NCI-H1092 (cell line): ENCODE results near the gene PICALM.

Experiments used
- DNase-seq: peaks from one replicate; lab custom pipeline; 2025; lab: John Stamatoyannopoulos, UW

The PICALM gene

DNA sequence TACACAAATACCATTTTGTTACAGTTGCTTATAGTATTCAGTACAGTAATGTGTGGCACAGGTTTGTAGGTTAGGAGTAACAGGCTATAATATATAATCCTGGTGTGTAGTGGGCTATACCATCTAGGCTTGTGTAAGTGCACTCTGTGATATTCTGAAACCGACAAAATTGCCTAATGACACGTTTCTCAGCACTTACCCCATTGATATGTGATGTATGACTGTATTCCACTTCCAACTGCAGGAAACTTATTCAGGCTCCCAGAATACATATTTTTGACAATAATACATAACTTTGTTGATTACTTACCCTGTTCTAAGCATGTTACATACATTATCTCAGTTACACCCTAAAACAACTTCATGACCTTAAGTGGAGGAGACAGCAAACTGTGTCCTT, 5.1 kb upstream of the PICALM start:
- DNase-seq = no peak

DNA sequence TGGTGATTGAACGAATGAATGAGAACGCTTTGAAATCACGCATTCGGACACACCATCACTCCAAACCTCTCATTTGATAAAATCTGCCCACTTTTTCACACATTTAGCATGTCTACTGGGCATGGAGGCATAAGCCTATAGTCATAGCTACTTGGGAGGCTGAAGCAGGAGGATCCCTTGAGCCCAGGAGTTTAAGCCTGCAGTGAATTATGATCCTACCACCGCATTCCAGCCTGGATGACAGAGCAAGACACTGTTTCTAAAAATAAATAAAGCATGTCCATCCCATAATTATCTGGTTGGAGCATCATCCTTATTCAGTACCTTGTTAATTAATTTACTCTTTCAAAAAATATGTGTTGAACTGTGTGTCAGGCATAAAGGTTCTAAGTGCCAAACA, 3.3 kb upstream of the PICALM start:
- DNase-seq = no peak

DNA sequence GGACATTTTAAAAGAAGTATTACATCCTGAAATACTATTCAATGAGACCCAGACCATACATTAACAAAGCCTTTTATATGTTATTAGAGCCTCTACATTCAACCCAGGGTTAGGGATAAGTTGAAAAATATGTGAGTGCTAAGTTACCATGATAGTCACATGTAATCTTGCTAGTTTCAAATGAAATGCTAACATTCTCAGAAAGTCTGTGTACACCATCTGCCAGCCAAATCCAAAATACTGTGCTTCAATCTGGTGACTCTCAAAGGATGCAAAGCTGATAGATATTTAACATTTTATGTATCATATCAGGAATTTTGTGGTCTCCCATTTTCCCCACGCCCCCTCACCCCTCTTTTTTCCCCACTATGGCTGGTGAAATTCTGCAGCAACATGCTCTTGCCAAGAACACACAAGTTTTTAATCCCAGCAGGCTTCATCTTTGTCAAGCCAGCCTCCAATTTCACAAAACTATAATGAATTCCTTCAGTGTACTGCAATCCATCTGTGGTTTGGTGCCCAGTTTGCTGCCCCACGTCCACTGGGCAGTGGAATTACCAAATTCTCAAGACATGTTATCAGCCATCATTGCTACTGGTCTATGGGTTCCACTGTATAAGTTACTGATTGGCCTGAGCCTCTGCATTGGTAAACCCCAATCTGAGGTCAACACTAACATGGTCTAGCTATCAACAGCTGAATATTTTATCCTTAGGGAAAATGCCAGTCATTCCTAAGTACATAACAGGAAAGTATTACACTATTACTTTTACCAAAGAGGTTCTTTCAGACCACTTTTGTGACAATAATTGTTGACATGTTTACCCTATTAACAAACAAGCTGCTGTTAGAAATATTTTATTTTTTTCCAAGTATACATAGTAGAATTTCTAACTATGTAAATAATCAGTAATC, 1.5 kb upstream of the PICALM start:
- DNase-seq = no peak

DNA sequence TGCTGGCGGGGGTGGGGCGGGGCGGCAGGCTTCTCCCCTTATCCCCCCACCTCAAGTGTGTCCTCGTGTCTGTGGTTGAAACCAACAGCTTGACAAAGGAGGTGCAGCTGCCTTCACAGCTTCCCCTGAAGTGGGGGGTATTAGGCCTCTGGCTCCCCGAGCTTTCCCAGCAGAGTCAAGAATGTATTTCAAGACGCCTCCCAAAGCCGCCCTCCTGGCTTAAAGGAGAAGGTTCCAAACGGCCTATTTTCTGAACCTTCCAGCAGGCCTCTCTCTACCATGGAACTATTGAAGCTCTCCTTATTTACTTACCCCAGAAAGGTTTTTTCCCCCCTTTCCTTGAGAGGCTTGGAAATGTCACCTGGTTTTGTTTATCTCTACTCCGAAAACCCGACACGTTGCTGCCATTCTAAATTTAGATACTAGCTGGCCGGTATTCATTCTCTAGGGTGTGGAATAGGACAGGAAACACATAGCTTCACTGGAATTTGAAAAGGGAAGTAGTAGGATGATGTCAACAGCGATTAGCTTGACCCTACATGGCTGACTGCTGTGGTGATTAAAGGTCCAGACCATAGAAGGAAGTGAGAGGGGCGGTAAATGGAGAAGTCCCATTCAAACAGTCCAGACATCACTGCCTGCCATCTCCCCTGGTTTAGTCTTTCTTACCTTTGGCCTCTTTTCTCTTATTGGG, 671 bp upstream of the PICALM start:
- no peak for DNase-seq

DNA sequence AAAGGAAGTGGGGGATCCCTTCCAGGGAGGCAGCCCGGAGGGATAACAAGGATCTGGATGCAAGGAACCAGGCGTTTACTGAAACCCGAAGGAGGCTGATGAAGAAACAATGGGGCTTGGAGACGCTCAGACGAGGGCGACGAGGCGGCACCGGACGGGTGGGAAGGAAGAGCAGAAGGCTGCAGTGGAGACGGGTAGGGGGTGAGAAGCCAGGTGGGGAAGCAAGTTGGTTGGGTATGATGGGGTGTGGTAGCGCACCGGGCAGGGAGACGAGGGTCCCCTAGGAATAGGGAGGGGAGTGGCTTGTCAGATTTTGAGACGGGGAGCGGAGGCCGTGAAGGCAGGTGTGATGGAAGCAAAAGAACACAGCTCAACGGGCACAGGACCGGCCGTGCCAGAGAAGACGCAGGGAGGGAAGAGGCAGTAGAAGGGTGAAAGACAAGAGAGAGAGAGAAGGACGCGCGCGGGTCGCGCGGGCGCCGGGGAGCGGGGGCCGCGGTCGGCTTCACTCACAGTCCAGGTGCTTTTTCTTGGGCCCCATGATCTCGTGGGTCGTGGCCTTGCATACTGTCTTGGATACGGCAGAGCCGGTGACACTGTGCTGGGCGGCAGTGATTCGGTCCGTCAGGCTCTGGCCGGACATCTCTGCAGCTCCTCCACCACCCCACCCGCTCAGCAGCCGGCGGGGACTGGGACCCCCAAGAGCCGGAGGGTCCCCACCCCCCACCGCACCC, 579 bp downstream of the PICALM start:
- peak; percentile 22 for DNase-seq

DNA sequence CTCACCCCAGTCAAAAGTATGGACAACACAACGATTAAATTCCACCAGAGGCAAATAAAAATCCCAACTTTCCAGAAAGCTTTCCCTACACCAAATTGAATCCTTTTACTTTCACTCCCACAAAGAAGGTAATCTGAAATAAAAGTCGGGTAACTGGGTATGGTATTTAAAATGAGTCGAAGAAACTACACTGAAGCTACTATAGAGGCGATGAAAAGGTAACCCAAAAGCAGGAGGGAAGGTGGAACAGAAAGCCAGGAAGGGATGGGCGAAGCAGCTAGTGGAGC, 1.1 kb downstream of the PICALM start:
- DNase-seq = no peak

DNA sequence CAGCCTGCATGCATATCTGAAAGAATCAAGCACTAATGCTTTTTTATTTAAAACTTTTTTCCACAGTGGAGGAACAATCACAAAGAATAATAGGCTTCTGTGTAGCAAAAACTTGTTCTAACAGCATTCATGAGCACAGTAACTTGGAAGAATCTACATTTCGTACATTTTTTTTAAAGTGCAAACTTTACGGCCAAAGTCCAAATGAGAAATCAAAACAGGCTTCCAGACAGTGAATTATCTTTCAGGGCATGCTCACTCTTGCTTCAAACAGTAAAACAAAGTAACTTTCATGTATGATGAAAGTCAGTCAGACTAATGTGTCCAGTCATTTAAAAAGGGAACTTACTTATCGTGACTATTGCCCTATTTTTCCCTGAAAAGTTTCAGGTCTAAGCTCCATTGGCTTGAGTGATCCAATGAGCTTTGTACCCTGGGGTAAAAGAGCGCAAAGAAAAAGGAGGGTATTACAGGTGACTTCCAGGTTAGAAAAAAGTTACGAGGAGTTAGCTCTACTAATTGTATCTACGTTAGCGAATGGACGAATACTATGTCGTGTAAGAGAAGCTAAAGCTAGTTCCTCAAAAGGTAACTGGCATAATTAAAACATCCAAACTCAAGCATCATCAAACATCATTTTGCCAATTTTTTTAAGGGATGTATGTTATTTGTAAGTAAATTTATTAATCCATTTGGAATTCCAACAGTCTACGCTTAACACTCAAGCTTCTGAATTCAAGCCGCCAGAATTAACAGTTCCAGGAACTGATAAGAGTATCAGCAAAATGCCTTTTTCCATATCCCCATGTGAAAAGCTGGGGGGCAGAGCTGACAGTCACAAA, 1.7 kb downstream of the PICALM start:
- no peak for DNase-seq

DNA sequence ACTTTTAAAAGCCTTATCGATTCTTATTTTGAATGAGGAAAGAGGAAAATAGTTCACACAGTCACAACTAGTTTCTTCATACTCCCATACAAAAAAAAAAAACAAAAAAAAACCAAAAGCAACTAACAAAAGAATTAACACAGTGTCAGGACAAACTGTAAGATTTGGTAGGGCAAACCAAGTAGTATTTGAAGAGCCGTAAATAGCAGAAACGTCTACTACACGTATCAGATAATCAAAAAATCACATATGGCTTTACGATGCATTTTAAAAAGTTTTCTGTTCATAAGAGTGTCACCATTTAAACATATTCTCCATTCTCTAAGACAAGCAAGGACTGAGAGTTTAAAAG, 2.3 kb downstream of the PICALM start:
- DNase-seq = no peak

DNA sequence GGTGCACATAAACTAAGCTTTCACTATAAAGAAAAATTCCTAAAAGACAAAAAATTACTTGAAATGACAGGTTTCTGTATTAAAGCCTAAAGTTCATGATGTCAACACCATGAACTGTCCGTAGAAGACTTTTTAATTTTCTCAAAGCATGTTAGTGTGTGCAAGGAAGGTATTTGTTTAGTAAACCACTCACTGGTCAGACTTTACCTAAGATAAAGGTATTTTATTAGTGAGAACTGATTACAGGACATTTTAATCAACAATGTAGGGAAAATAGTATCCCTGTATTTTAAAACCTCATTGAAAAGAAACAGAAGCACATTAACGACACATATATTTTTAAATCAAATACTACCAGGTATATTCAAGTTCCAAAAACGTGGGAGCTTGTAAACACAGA, 2.9 kb downstream of the PICALM start:
- no peak for DNase-seq

DNA sequence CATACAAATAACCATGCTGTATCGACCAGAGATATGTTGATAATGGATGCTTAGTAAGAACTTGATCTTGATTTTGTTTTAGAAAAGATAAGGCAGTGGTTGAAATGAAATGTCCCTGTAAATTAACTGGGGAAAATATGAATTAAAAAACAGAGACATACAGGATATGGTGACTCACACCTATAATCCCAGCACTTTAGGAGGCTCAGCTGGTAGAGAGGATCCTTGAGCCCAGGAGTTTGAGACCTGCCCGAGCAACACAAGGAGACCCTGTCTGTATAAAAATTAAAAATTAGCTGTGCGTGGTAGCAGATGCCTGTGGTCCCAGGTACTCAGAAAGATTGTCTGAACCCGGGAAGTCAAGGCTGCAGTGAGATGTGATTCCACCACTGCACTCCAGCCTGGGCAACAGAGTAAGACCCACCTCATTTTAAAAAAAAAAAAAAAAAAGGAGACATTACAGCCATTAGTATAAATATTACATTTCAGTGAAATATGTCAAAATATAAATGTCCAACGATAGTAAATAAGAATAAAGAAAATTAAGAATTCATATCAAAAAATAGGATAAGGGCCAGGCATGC, 4.6 kb downstream of the PICALM start:
- no peak for DNase-seq

DNA sequence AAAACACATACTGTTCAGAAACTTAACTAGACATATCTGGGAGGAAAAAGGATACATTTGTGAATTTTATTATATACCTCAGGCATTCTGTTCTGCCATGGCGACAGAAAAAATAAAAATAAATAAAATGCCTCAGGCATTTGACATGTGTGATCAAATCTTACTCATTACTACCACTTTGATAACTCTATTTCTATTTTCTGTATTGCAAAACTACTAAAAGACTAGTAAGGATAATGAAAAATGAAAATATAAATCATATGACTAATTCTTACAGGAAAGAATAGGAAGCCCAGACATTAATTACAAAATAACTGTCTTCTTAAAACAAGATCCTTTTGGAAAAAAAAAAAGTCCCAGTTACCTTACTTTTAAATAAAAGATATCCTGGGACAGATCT, 5.3 kb downstream of the PICALM start:
- no peak for DNase-seq

DNA sequence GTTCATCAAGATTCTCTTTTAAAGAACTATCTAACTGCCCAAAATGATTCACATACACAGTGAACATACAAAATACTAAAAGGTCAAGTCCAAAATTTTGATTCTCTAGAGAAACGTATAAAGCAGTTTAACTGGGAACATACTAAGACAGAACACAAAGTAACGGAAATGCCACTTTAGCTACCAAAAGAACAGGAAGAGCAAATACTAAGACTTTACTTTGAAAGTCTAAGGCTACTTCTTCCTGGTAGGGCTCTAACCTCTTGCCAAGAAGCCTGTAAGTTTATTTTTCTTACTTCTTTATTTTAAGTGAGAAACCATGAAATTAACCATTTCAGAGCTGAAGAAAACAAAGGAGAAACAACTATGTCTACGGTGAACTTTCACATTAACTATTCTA, 6.2 kb downstream of the PICALM start:
- no peak for DNase-seq

DNA sequence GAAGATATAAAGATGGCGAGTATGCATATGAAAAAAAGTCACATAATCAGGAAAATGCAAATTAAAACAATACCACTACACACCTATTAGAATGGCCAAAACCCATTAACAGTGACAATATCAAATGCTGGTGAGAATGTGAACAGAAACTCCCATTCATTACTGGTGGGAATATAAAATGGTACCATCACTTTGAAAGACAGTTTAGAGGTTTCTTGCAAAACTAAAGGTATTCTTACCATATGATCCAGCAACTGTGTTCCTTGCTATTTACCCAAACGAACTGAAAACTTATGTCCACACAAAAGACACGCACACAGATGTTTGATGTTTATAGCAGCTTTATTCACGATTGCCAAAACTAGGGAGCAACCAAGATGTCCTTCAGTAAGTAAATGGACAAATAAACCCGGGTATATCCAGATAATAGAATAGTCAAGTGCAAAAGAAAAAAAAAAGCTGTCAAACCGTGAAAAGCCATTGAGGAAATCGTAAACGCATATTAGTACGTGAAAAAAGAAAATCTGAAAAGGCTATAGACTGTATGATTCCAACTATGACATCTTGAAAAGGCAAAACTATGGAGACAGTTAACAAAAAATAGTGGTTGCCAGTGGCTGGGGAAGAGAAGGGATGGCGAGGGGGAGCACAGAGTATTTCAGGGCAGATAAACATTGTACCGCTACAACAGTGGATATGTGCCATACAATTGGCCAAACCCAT, 7.2 kb downstream of the PICALM start:
- DNase-seq = no peak

DNA sequence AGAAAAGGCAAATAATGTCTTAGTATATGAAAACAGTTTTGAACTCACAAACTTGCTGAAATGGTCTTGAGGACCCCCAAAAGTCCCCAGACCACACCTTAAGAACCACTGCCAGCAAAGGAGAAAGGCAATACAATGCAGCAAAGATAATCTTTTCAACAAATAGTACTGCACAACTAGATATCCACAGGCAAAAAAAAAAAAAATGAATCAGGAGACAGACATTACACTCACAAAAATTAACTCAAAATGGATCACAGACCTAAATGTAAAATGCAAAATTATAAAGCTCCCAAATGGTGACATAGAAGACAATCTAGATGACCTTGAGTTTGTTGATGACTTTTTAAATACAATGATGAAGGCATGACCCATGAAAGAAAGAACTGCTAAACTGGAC, 8.3 kb downstream of the PICALM start:
- no peak for DNase-seq

DNA sequence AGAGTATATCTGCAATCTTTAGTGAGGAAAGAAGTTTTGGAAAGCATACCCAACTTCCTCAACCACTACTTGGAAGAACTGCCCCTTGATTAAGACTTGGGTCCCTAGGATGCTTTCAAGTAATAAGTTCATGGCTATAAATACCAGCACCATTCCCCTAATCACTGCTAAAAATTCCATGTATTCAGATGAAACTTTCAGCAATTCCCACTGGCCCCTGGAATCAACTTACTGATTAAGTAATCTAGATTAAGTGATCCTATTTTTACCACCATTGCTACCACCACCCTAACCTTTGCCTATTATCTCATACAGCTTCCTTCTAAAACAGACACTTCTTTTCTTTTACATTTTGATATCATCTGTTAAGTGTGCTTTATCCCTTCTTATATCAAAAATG, 10.5 kb downstream of the PICALM start:
- no peak for DNase-seq

DNA sequence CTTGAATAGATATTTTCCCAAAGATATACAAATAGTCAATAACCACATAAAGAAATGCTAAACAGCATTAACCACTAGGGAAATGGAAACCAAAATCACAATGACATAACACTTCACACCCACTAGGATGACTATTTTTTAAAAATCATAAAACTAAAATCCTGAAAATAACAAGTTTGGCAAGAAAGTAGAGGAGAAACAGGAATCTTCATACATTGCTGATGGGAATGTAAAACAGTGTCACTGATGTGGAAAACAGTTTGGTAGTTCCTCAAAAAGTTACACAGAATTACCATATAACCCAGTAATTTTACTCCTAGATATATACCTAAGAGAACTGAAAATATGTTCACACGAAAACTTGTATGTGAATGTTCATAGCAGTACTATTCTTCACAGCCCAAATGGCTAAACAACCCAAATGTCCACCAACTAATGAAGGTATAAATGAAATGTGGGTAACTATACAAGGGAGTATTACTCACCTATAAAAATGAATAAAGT, 12.5 kb downstream of the PICALM start:
- DNase-seq = no peak

DNA sequence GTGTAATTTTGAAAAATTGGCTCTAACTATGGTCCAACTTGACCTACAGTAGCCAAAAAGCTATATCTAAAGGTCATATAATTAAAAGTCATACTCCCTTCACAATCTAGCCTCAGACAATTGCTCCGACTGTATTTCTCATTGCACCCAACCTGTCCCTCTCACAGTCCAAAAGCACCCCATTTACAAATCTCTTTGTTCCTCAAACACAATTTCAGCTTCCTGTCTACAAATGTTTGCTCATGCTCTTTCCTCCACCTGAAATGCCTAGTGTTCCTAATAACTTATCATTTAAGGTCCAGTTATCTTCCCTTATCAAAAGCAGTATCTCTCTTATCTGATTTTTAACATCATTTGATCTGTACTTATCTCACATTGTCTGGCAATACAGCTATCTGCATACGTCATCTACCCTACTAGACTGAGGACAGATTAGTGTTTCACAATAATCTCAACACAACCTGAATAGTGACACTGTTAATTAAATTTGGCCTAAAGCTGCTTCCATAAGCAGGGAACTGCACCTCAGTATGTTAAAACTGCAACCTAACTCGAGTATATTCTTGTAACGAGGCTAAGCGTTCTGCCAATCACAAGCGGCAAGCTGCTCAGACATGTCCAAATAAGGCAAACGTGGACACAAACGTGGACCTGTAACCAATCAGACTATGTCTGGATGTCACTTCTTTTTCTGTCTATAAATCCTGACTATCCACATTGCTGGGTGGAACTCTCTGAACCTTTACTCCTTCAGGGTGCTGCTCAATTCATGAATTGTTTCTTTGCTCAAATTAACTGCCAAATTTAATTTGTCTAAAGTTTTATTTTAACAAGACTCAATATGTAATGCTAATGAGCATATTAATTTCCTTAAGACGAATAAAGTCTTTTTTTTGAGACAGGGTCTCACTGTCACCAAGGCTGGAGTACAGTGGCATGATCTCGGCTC, 15.9 kb downstream of the PICALM start:
- DNase-seq = no peak

DNA sequence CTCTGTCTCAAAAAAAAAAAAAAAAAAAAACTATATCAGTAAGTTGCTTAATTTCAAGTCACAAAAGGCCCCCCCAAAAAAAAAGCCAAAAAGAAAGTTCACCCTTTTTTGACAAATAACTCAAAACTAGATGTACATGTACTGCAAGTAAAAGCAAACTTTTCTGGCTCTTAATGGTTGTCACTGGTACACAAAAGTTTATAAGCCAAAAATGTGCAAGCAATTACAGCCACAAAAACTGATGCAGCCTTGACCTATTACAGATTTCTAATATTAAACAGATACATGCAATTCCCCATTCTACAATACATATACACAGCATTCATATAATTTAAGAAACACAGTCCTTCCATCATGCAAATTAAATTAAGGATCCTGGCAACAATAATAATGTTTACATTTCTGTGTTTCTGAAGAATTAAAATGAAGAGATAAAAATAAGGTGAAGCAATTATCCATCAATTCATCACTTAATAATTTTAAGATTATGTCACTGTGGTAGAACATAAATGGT, 18.6 kb downstream of the PICALM start:
- no peak for DNase-seq

DNA sequence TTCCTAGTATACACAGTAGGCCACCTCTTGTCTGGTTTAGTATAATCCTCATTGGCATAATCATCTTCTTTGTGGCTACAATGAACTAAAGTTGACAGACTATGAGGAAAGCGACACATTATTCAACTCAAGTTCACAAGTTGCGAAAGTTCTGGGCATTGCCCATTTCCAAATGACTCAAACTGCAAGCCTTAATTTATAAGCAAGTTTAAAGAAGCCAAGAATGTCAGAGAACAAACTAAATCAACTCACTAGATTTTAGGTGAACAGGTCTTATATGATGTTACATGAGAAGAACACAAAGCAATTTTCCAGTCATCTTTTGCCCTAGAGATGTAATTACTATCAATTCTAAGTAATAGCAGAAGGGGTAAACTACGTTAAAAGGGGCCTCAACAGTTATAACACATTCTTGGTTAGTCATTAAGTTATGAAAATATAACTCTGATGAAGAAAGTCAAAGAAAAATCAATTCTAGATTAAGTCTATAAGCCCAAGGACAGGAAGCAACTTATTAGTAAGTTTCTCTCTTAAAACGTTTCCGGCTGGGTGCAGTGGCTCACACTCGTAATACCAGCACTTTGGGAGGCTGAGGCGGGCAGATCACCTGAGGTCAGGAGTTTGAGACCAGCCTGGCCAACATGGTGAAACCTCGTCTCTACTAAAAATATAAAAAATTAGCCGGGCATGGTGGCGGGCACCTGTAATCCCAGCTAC, 21.5 kb downstream of the PICALM start:
- no peak for DNase-seq
